ENCODE measurements around the gene RNF26. TPM values are rescaled to one million over a fixed set of nuclear protein-coding genes. Genes with fewer than 3 reads are reported as not detected.

Gene RNF26
- total and polyA plus RNA-seq, 2 of the 13 experiments (the other 11 are each of a cell fraction or from before 2014, with no cell fraction given) = 11.9 to 26.3 TPM

DNA sequence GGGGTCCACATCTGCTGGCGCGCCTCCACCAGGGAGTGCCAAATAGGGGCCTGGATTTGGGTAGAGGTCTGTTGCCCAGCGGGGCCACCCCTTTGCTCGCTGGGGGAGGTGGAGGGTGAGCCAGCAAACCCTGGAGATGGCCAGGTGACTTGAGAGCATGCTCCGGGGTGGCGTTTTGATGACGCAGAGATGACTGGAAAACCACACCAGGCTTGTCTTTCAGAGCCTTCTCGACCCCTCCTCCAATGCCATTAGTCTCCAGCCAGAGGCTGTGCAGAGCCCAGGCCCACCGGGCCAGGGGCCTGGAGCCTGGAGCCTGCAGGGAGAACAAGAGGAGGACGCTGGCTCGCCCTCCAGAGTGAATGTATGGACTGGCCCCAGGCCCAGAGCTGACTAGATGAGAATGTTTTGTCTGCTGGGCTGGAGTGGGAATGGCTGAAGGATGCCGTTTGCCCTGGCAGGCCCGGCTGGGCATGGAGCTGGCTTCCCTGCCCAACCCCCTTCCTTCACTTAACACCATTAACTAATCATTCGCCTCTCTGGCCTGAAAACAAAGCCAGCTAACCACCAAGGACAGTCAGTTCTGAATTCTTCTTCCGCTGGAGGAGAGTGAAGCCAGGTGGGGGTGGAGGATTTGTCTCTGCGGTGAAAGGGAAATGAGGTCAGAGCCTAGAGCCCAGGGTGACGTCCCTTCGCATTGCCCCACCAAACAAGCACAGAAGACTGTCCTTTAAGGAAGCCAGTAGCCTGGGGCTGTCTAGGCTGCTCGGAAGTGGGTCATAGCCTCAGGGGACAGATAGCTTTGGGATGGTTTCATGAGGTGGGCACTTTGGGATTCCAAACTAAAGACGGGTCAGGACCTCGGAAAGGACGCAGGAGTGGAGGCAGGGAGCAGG is 15.8 kb upstream of the RNF26 start (continued):
- TF ChIP-seq, protein P1, sequence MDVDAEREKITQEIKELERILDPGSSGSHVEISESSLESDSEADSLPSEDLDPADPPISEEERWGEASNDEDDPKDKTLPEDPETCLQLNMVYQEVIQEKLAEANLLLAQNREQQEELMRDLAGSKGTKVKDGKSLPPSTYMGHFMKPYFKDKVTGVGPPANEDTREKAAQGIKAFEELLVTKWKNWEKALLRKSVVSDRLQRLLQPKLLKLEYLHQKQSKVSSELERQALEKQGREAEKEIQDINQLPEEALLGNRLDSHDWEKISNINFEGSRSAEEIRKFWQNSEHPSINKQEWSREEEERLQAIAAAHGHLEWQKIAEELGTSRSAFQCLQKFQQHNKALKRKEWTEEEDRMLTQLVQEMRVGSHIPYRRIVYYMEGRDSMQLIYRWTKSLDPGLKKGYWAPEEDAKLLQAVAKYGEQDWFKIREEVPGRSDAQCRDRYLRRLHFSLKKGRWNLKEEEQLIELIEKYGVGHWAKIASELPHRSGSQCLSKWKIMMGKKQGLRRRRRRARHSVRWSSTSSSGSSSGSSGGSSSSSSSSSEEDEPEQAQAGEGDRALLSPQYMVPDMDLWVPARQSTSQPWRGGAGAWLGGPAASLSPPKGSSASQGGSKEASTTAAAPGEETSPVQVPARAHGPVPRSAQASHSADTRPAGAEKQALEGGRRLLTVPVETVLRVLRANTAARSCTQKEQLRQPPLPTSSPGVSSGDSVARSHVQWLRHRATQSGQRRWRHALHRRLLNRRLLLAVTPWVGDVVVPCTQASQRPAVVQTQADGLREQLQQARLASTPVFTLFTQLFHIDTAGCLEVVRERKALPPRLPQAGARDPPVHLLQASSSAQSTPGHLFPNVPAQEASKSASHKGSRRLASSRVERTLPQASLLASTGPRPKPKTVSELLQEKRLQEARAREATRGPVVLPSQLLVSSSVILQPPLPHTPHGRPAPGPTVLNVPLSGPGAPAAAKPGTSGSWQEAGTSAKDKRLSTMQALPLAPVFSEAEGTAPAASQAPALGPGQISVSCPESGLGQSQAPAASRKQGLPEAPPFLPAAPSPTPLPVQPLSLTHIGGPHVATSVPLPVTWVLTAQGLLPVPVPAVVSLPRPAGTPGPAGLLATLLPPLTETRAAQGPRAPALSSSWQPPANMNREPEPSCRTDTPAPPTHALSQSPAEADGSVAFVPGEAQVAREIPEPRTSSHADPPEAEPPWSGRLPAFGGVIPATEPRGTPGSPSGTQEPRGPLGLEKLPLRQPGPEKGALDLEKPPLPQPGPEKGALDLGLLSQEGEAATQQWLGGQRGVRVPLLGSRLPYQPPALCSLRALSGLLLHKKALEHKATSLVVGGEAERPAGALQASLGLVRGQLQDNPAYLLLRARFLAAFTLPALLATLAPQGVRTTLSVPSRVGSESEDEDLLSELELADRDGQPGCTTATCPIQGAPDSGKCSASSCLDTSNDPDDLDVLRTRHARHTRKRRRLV (CRISPR knock-in tag; IDR thresholded peaks at IDR 0.05) = no peak
- TF ChIP-seq, protein P2, sequence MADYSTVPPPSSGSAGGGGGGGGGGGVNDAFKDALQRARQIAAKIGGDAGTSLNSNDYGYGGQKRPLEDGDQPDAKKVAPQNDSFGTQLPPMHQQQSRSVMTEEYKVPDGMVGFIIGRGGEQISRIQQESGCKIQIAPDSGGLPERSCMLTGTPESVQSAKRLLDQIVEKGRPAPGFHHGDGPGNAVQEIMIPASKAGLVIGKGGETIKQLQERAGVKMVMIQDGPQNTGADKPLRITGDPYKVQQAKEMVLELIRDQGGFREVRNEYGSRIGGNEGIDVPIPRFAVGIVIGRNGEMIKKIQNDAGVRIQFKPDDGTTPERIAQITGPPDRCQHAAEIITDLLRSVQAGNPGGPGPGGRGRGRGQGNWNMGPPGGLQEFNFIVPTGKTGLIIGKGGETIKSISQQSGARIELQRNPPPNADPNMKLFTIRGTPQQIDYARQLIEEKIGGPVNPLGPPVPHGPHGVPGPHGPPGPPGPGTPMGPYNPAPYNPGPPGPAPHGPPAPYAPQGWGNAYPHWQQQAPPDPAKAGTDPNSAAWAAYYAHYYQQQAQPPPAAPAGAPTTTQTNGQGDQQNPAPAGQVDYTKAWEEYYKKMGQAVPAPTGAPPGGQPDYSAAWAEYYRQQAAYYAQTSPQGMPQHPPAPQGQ (CRISPR knock-in tag; IDR thresholded peaks at IDR 0.05; ENCODE audit: borderline replicate concordance) = no peak
- TF ChIP-seq REPIN1 (CRISPR knock-in tag; IDR thresholded peaks at IDR 0.05; ENCODE audit: borderline replicate concordance, low read depth) (no peak), ZMYM3 (CRISPR knock-in tag; IDR thresholded peaks at IDR 0.05) (no peak), ZNF773 (CRISPR knock-in tag; IDR thresholded peaks at IDR 0.05; ENCODE audit: borderline replicate concordance) (no peak), ZFX (CRISPR knock-in tag; IDR thresholded peaks at IDR 0.05; ENCODE audit: low read depth) (peak; percentile 58), MEIS1 (CRISPR knock-in tag; IDR thresholded peaks at IDR 0.05; ENCODE audit: borderline replicate concordance) (no peak; the same call in 1 of the 2 replicates), TCF7 (IDR thresholded peaks at IDR 0.05; ENCODE audit: low read depth) (no peak)
- TF ChIP-seq, protein P3, sequence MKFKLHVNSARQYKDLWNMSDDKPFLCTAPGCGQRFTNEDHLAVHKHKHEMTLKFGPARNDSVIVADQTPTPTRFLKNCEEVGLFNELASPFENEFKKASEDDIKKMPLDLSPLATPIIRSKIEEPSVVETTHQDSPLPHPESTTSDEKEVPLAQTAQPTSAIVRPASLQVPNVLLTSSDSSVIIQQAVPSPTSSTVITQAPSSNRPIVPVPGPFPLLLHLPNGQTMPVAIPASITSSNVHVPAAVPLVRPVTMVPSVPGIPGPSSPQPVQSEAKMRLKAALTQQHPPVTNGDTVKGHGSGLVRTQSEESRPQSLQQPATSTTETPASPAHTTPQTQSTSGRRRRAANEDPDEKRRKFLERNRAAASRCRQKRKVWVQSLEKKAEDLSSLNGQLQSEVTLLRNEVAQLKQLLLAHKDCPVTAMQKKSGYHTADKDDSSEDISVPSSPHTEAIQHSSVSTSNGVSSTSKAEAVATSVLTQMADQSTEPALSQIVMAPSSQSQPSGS (CRISPR knock-in tag; IDR thresholded peaks at IDR 0.05) = no peak
- TF ChIP-seq, protein P4, sequence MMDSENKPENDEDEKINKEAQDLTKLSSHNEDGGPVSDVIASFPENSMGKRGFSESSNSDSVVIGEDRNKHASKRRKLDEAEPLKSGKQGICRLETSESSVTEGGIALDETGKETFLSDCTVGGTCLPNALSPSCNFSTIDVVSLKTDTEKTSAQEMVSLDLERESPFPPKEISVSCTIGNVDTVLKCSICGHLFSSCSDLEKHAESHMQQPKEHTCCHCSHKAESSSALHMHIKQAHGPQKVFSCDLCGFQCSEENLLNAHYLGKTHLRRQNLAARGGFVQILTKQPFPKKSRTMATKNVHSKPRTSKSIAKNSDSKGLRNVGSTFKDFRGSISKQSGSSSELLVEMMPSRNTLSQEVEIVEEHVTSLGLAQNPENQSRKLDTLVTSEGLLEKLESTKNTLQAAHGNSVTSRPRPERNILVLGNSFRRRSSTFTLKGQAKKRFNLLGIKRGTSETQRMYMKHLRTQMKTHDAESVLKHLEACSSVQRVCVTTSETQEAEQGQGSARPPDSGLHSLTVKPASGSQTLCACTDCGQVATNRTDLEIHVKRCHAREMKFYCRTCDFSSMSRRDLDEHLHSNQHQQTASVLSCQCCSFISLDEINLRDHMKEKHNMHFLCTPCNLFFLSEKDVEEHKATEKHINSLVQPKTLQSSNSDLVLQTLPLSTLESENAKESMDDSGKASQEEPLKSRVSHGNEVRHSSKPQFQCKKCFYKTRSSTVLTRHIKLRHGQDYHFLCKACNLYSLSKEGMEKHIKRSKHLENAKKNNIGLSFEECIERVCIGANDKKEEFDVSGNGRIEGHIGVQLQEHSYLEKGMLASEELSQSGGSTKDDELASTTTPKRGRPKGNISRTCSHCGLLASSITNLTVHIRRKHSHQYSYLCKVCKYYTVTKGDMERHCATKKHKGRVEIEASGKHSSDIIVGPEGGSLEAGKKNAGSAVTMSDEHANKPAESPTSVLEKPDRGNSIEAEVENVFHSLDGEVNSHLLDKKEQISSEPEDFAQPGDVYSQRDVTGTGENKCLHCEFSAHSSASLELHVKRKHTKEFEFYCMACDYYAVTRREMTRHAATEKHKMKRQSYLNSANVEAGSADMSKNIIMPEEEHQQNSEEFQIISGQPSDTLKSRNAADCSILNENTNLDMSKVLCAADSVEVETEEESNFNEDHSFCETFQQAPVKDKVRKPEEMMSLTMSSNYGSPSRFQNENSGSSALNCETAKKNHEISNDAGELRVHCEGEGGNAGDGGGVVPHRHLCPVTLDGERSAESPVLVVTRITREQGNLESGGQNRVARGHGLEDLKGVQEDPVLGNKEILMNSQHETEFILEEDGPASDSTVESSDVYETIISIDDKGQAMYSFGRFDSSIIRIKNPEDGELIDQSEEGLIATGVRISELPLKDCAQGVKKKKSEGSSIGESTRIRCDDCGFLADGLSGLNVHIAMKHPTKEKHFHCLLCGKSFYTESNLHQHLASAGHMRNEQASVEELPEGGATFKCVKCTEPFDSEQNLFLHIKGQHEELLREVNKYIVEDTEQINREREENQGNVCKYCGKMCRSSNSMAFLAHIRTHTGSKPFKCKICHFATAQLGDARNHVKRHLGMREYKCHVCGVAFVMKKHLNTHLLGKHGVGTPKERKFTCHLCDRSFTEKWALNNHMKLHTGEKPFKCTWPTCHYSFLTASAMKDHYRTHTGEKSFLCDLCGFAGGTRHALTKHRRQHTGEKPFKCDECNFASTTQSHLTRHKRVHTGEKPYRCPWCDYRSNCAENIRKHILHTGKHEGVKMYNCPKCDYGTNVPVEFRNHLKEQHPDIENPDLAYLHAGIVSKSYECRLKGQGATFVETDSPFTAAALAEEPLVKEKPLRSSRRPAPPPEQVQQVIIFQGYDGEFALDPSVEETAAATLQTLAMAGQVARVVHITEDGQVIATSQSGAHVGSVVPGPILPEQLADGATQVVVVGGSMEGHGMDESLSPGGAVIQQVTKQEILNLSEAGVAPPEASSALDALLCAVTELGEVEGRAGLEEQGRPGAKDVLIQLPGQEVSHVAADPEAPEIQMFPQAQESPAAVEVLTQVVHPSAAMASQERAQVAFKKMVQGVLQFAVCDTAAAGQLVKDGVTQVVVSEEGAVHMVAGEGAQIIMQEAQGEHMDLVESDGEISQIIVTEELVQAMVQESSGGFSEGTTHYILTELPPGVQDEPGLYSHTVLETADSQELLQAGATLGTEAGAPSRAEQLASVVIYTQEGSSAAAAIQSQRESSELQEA (CRISPR knock-in tag; IDR thresholded peaks at IDR 0.05; ENCODE audit: not compliant biosample characterization) = no peak
